NB4 (cell line): ENCODE data around the gene EFCAB7.

Experiments used
- DNase-seq: peaks from one replicate; pipeline ENCODE4 v3.0.0; 2010; ENCODE audit warnings: low read depth
- H3K4me3 ChIP-seq: one replicate; pipeline ENCODE4 v1.5.1; 2011; ENCODE audit warnings: mild to moderate bottlenecking, low read depth, low read length, moderate library complexity
- CTCF ChIP-seq: IDR thresholded peaks from one replicate; pipeline ENCODE4 v1.5.1; 2012; ENCODE audit warnings: low read depth, low read length
- MAX ChIP-seq: IDR thresholded peaks from 2 replicates; pipeline ENCODE4 v1.6.1; 2011; ENCODE audit warnings: low read depth, low read length
- MYC ChIP-seq: IDR thresholded peaks from 2 replicates; pipeline ENCODE4 v1.6.1; 2011; ENCODE audit warnings: low read depth, low read length
- POLR2A ChIP-seq: IDR thresholded peaks from 2 replicates; pipeline ENCODE4 v1.6.1; 2011; ENCODE audit warnings: mild to moderate bottlenecking; ENCODE audit not compliant: insufficient read length; ENCODE audit errors: extremely low read depth

The EFCAB7 gene

DNA sequence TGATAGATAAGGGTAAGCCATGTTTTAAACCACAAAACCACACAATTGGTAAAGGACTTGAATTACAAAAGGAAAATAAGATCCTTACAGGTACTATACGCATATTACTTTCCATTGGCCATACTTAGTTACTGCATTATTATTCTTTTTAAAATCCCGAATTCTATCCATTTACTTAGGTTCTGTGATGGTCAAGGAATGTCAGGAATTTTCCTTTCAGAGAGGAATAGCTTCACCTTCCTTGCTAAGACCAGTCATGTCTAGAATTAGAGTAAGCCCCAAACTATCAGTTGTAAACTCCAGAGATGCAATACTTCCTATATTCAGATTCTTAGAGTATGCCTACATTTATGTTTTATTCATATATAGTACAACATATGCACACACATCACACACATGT lies 13.7 kb downstream of the EFCAB7 start:
- H3K4me3 ChIP-seq = no peak overlapping the region
- DNase-seq = no peak
- TF ChIP-seq CTCF (no peak), MYC (no peak), POLR2A (no peak), MAX (no peak)

- DNase-seq = peak; percentile 7
- no peak for TF ChIP-seq MAX
- TF ChIP-seq MYC = no peak
Measured at GRCh38 chr1:63537940-63538339, 14.6 kb downstream of the EFCAB7 start.

DNA sequence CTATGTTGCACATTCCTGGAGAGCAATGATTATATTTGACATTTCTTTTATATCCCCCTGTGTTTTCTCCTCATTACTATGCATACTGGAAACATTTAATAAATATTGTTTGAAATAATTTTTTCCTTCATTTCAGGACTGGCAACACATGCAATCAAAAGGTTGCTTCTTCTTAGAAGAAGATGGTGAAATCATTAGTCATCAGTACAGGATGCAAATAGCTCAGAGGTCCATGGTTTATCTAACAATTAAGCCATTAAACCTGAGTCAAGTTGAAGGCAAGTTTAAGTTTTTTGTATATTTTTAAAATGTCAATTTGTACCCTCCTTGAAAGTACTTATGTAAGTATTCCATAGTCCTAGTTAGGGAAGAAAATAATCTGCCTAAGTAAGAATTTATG lies 22.5 kb downstream of the EFCAB7 start:
- TF ChIP-seq MYC (no peak), CTCF (no peak), POLR2A (no peak), MAX (no peak)
- no peak overlapping the region for H3K4me3 ChIP-seq
- DNase-seq = no peak

More at GRCh38 chr1:63537940-63538339, 14.6 kb downstream of the EFCAB7 start:
- H3K4me3 ChIP-seq = no peak overlapping the region

DNA sequence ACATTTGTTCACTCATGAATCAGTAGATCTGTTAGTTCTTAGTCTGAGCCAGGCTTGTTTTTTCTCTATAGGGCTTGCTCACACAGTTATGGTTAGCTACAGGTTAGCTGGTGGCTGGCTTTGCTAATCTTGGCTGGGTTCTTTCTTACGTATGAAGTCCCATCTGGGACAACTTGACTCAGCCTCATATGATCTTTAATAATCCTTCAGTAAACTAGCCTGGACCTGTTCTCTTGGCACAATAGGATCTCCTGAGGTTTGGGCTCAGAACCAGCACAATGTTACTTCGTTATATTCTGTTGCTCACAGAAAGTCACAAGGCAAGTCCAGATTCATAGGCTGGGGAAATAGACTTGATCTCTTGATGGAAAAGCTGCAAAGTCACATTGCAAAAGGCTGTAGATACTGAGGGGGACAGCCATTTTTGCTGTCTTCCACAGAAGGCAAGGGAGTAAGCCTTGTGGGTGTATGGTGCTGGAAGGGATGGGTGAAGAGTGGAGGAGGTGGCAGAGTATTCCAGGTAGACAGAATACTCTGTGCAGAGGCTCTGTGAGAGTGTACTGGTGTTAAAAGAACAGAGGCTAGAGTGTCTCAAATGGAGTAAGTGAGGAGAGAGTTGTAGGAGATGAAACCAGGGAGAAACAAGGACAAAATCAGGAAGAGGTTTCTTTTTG lies 24.4 kb downstream of the EFCAB7 start:
- no peak for TF ChIP-seq MYC
- TF ChIP-seq CTCF = no peak
- no peak for TF ChIP-seq POLR2A
- TF ChIP-seq MAX = no peak
- H3K4me3 ChIP-seq = no peak overlapping the region
- DNase-seq = no peak

- DNase-seq = no peak
- no peak overlapping the region for H3K4me3 ChIP-seq
- TF ChIP-seq POLR2A (no peak), CTCF (no peak), MYC (no peak), MAX (no peak)
Measured at GRCh38 chr1:63548303-63548702, 25.0 kb downstream of the EFCAB7 start.

DNA sequence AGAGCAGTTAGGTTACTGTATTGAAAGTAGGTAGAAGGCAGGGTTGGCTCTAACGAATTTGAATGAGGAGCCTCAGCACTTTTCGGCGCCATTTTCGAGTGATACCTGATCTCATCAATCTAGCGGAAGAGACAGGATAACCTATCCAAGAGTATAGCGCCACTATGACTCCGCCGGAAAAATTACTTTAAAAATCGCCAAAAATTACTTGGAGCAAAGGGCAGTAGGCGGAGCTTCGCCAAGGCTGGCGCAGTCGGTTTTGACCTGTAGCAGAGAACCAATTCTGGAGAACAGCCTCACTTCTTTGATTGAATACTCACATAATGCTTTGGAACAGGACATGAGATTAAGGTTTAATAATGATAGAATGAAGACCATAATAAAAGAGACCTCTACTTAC lies 25.6 kb downstream of the EFCAB7 start:
- no peak overlapping the region for H3K4me3 ChIP-seq
- no peak for TF ChIP-seq CTCF
- no peak for TF ChIP-seq MYC
- no peak for TF ChIP-seq MAX
- no peak for TF ChIP-seq POLR2A
- no peak for DNase-seq
